ENCODE results near the gene IQGAP2.
"Not testable (repeated sequence)": the region's sequence is repeated elsewhere in the genome, so short reads cannot be mapped to it uniquely, and the experiment has no call there.

The IQGAP2 gene

DNA sequence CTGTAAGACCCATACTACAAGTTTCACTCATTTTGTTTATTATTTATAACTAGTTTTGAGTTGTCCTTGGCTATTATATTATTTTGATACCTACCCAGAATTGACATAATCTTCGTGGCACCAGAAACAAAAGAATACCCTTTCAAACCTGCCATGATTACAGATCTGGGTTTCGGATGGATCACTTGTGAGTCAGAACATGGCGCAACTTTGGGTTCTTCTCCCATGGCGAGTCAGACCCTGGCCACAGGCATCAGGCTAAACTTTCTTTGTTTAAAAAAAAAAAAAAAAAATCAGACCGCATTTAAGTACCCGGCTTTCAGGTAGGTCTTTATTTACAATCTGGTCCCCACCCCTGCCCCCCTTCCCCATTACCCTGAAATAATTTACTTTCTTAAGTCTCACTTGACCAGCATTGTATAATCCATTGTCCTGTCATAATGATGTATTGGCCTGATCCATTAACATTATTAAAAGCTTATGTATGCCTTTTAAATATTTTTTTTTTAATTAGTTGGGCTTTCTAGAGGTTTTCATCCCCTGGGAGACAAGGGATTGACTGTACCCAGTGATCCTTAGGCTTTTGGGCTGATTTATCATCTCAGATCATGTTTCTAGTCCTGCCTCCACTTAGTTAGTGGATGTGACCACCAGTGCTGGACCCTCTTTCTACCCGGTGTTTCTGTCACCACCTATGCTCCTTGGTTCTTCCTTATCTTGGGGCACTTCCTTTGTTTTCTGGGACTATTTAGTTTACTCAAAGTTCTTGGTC, 176.3 kb downstream of the IQGAP2 start:
- DNase-seq (ENCODE audit: low spot score) = peak; percentile 48

DNA sequence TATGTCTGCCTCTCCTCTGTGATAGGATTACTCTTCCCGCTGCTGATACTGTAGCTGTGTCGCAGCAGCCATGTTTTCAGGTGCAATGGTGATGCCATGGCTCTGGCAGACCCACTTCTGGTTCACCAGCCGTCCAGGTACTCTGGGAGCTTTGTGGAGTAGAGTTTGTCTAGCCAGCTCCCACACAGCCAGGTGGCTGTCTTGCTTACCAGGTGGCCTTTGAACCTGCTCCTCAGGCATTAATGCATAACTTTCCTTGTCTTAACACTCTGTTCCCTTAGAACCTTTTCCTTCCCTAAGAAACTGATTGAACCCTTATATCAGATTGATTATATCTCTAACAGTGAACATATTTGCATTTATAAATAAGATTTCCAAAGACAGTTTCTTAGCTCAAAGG, 177.9 kb downstream of the IQGAP2 start:
- DNase-seq (ENCODE audit: low spot score) = no peak

DNA sequence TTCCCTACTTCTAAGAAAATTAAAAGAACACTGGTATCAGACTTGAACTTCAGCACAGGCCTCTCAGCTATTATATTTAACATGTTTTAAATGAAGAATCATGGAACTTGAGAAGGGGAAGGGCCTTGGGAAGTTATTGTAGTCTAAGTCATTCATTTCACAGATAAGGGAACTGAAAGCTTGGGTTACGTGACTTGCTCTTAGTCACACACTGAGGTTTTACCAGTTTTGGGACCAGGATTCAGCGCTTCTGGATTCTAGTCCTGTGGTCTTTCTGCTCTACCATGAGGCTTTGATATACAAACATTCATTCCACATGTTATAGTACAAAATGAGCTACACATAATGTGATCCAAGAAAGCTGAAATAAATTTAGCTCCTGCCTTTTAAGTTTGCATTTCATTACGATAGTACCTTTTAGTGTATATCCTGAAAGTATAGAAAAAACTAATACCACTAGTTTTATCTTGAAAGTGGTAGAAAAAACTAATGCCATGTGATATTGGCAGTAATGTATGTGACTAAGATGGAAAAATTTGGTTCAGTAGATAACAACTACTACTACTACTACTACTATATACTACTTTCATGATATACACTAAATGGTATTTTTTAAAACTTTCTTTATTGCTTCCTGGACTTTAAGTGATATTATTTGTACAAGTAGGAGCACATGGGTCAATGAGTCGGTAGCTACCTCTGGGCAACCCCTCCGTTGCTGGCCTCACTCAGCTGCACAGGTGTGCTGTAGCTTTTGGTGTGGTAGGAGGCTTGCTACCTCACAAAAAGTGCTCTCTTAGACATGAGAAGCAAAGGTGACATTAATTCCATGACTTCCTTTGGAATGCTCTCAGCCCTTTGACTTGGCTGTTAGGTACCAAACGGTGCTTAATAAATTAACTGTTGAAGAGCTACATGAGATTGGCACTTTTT, 179.4 kb downstream of the IQGAP2 start:
- no peak for DNase-seq (ENCODE audit: low spot score)

DNA sequence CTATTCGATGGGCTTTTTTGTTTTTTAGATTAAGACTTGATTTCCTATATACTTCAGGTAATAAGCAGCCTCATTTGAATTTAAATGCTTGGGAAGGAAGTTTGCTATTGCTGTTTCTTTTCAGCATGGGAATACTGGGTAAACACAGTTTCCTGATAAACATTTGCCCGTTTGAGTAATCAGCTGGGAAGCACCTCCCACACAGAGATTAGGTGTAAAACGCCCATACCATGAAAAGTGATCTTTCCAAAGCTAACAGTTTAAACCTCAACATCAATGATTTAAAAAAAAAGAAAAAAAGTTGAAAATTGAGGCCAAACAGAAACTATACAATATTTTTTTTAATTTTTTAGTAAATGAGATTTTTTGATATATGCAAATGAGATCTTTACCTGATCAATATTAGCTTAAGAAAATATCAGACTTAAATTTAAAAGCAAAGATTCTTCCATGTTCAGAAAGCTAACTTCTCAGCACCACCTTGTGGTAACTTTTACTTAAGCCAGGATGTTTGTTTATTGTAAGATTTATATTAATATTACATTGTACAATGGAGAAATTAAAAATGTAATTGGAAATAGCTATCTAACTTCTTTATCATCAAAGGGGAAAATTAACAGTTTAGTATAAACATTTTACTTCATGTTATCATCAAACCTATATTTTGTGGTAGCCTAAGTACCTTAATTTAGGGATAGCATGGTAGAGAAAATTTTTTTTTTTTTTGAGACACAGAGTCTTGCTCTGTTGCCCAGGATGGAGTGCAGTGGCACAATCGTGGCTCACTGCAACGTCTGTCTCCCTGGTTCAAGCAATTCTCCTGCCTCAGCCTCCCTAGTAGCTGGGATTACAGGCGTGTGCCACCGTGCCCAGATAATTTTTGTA, 180.3 kb downstream of the IQGAP2 start:
- no peak for DNase-seq (ENCODE audit: low spot score)

DNA sequence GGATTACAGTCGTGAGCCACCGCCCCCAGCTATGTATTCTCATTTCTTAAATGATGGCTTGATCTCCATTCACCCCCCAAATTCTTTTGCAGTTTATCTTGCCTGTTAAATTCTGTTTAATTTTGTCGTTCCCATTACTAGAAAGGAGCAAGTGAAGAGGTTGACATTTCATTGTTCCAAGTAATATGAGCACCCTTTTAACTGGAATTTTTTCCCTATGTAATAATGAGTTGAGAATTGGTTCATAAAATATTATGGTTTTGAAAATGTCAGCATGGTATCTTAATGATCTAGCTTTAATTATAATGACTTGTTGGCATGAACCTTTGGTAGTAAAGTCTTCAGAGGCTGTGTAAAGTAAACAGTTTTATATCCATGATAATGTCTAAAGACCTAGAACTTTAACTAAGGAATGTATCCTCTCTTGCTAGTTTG, 182.7 kb downstream of the IQGAP2 start:
- no peak for DNase-seq (ENCODE audit: low spot score)

DNA sequence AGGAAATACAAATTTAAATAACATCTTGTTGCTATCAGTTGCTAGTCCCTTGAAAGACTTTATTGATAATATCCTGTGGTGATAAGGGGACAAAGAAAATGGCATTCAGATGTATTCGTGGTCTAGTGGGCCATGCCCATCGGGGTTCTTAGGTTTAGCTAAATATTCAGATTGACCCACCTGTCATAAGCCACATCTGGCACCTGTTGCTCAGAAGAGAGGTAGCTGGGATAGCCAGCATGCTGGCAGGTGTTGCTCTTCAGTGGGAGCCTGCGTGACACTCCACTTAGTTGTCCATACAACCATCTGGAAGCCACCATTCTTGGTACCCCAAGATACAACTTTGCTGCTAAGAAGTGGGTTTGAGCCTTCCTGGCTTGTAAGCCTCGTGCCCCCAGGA, 183.4 kb downstream of the IQGAP2 start:
- DNase-seq (ENCODE audit: low spot score) = no peak

DNA sequence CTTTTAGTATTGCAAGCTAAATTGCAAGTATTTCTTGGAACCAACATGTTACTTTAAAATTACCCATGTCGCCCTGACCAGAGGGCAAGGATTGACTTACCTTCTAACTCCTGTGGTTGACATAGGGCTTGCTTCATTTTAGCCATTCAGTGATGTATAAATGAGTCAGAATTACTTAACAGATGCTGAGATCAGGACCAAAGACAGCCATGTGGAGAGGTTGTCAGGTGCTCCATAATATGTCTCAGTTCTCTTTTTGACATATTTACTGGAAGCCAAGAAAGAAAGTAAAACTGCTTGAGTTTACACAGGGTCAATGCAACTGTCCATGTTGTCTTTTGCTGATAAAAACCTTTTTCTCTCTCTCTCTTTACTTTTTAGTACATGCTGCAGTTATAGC, 186.9 kb downstream of the IQGAP2 start:
- DNase-seq (ENCODE audit: low spot score) = no peak

DNA sequence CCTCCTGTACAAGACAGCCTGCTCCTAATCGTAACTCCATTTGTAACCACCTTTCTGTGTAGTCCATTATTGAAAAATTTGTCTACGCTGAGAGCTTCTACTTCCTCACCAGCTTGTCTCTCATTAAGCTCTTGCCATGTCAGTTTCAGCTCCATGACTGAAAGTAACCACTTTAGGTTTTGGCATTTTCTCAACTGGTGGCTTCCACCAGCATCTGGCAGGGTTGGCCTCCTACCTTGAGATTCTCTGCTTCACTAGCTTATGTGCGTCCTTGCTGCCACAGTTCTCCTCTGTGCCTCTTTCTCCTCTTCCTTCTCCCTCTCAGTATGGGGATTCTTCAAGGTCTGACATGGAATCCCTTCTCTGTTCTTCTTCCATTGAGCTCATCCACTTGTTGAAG, 188.3 kb downstream of the IQGAP2 start:
- DNase-seq (ENCODE audit: low spot score) = no peak

DNA sequence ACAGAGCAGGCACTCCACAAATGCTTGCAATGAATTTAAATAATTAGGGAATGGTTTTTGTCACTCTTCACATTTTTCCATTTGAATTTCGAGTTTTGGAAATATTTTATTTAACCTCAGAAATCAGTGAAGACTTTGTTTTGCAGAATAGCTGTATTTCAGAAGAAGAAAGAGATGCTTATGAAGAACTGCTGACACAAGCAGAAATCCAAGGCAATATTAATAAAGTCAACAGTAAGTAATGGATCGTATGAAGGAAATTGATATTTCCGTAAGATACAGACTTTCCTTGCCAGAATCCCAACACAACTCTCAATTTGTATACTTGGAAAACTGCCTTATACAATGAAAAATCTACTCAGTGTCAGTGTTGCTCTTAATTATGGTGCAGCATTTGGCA, 189.6 kb downstream of the IQGAP2 start:
- DNase-seq (ENCODE audit: low spot score) = no peak

DNA sequence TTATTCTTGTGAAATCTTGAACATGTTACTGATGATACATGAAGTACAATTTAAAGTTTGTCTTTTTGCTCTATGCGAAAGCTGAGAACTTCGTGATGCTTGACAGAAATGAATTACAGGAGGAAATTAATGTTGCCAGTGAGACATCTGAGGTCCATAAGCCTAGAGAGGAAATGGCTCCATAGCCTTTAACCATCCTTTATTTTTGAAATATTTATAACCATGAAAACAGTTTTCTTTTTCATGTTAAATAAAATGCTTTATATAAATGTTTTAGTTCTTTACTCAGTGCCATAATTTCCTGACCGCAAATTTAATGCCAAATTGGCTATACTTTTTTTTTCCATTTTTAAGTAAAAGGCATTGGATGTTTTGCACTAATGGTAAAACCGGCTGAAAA, 191.0 kb downstream of the IQGAP2 start:
- no peak for DNase-seq (ENCODE audit: low spot score)

DNA sequence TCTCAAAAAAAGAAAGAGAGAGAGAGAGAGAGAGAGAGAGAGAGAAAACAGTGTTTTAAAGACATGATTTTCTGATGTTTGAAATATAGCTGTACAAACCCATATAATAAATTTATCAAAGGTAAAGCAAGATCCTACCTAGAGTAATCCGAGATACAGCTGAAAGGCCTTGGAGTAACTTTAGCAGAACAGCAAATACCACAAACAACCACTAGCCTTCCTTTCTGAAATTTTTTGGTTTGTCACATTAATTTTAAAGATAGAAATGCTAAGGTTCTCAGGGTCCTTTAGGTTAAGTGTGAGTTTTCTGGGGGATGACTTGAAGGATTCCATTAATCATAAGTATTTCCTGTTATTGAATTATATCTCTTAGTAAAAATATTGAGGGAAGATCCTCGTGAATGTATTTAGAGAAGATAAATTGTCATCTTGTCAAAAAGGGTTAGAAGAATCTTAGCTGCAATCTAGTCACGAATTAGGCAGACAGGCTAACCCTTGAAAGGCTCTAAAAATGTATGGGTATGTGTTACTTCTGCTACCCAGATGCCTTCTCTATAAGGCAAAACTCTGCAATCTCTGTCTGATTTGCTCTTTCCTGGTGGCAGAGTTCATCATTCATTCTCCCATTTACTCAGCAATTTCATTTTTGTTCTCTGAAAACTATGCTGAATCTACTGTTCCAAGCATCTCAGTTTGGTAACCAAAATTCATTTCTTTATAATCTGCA, 192.8 kb downstream of the IQGAP2 start:
- no peak for DNase-seq (ENCODE audit: low spot score)

DNA sequence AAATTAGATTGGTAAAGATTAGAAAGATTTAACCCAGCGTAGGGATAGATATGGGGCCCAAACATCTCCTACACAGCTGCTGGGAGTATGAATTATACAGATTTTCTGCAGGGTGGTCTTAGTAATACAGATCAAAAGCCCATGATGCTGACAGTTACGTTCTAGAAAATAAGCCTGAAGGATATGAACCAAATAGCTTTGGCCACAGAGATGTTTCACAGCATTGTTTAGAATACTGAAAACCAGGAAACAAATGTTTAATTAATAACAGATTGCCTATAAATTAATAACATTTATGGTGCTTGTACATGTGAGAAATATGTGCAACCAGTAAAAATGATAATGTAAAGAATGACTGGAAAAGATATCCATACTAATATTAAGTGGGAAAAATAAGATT, 195.4 kb downstream of the IQGAP2 start:
- no peak for DNase-seq (ENCODE audit: low spot score)

DNA sequence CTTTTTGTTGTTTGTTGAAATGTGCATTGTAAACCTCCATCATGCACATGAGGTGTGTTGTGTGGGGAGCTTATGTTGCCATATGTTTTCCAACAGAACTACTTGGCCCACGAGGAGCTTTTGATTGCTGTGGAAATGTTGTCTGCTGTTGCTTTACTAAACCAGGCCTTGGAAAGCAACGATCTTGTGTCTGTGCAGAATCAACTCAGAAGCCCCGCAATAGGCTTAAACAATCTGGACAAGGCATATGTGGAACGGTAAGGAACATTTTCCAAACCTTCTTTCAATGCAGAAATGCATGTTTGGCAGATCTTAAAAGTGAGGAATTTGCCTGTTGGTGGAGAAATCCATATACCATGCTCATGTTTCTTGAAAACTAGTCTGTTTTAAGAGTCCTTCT, 197.6 kb downstream of the IQGAP2 start:
- no peak for DNase-seq (ENCODE audit: low spot score)

DNA sequence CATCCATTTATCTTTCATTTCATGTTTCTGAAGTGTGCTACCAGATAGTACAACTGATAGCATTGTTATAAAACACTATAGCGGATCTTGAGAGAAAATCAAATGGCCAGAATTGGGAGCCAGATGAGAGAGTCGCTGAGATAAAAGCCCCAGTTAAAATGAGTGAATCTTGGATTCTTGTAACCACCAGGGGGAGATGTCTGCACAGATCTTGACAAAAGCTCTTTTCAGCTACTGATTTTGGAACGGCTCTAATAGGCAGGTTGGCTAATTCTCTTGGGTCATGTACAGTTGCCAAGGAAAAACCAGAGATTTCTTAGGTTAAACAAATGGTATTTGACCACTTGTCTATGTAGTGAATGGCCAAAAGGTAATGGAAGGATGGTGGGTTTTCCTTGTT, 198.4 kb downstream of the IQGAP2 start:
- DNase-seq (ENCODE audit: low spot score) = peak; percentile 60

DNA sequence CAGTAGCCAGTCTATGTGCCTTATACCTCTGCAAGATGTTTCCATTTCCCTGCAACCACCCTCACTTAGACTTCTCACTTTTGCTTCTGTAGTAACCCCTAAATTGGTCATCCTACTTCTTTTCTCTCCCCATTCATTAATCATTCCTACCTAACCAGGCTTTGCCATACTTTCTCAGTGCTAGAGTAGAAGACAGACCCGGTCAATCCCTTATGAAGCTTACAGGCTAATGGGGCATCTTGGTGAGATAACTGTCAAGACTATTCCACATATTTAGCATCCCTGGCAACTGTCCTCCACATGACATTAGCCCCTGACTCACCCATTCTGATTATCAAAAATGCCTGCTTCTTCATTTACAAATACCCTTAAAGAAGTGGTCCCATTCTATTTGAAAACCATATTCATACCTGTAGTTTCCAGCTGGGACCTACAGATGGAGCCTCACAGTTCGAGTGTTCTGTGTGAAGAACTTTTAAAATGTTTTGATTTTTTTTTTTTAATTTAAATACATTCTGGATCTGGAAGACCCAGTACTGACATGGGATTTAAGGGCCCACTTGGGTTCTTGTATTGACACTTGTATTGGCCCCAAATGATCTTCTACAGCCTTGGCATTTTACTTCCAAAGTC, 199.1 kb downstream of the IQGAP2 start:
- no peak for DNase-seq (ENCODE audit: low spot score)

DNA sequence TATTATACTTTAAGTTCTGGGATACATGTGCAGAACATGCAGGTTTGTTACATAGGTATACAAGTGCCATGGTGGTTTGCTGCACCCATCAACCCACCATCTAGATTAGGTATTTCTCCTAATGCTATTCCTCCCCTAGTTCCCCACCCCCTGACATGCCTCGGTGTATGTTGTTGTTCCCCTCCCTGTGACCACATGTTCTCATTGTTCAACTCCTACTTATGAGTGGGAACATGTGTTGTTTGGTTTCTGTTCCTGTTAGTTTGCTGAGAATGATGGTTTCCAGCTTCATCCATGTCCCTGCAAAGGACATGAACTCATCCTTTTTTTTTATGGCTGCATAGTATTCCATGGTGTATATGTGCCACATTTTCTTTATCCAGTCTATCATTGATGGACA, 200.9 kb downstream of the IQGAP2 start:
- not testable (repeated sequence) for DNase-seq (ENCODE audit: low spot score)

DNA sequence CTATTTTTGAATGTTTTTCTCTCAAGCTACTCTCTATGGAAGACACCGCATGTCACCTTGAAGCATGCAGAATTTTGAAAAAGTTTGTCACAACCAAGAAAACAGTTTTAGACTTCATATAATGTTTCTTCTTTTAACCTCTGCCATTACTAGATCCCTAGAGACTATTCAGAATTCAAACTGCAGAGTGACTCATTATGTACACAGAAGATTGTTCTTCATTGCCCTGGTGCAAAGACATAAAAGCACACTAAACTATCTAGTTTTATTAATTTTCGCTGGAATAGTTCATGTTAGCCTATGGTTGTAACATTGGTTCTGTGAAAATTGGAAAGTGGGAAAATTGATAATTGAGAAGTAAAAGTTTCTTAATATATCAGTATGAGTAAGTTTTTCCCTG, 201.8 kb downstream of the IQGAP2 start:
- no peak for DNase-seq (ENCODE audit: low spot score)

DNA sequence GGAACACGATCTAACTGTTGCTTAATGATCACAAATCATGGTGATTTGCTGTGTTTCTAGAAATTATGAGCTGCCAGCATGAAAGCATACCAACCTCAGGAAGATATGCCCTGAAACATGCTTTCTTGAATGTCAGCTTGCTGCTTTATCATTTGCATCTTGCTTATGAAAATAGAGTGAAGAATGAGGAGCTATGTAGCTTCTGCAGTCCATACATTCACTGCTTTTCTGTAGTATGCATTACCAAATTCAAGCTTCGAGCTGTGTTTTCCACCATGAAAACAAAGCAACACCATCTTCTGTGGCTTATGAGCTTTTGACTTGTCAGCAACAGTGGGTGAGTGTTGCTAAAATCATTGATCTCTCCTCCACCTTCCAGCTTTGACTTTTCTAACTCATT, 203.6 kb downstream of the IQGAP2 start:
- no peak for DNase-seq (ENCODE audit: low spot score)

DNA sequence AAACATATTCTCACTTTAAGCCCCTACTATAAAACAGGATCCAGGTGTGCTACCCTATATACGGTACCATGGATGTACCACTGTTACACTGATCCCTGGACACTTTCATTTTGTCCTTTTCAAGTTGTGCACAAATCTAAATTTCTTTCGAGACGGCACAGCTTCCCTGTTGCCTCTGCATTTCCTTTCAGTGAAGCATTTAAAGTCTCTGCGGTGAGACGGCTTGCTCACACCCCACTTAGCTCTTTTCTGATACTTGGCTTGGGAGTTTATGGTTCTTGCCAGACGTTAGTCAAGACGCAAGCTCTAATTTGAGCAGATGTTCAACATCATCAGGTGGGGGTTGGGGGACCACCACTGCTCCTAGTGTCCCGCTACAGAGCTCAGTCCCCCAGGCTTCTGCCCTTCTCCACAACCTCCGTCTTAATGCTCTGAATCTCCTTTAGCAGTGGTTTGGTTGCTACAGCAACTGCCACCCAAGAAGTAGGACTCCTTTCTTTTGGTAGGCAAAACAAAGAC, 204.3 kb downstream of the IQGAP2 start:
- no peak for DNase-seq (ENCODE audit: low spot score)

DNA sequence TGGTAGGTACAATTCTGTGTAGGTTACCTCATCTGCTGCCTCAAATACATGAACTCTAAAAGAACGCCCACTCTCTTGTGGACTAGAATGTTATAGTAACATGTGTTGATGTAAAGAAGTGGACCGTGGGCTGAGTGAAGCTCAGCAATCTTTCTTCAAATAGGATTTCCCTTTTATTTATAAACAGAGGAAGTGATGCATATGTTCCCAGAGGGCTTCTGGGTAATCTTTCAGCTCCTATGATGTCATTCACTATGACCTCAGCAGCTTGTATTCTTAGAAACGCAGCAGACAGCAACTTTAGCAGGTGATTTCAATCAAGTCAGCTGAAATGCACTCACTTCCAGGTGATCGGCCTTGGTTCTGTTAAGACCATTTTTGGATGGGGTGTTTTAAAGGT, 205.7 kb downstream of the IQGAP2 start:
- no peak for DNase-seq (ENCODE audit: low spot score)

DNA sequence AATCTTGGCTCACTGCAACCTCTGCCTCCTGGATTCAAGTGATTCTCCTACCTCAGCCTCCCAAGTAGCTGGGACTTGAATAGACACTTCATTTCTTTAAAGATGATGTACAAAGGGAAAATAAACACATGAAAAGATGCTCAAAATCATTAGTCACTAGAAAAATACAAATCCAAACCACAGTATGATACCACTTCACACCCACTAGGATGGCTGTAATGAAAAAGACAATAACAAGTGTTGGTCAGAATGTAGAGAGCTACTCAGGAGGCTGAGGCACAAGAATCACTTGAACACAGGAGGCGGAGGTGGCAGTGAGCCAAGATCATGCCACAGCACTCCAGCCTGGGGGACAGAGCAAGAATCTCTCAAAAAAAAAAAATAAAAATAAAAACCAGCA, 207.1 kb downstream of the IQGAP2 start:
- DNase-seq (ENCODE audit: low spot score) = no peak

Measured in D341Med (cell line).